Testis (tissue), 3 donors: Measurements from ENCODE around the gene ADIRF. TPM values are rescaled to one million over a fixed set of nuclear protein-coding genes. Genes with fewer than 3 reads are reported as not detected.
A peak's percentile ranks its signal among the peaks of the same experiment; 100 is the strongest.
"Not testable (repeated sequence)": the region's sequence is repeated elsewhere in the genome, so short reads cannot be mapped to it uniquely, and the experiment has no call there.

Source experiments
- DNase-seq: peaks from one replicate; pipeline ENCODE4 v3.0.0-alpha.2; 2019
- H3K27ac ChIP-seq, 2 donors: fragments of 200-600 bp; sonication (generic); one replicate each; pipeline ENCODE4 v1.5.1; 2019
- H3K27me3 ChIP-seq: fragments of 200-600 bp; sonication (generic); one replicate; pipeline ENCODE4 v1.5.1; 2019
- H3K36me3 ChIP-seq: fragments of 200-600 bp; sonication (generic); one replicate; pipeline ENCODE4 v1.5.1; 2017; ENCODE audit warnings: low read depth; ENCODE audit errors: missing control alignments
- H3K4me1 ChIP-seq: fragments of 200-600 bp; sonication (generic); one replicate; pipeline ENCODE4 v1.5.1; 2019
- H3K4me3 ChIP-seq, 2 donors: fragments of 200-600 bp; sonication (generic); one replicate each; pipeline ENCODE4 v1.5.1; 2017 to 2019
- H3K9me3 ChIP-seq: fragments of 200-600 bp; sonication (generic); one replicate; pipeline ENCODE4 v1.5.1; 2017
- POLR2A ChIP-seq: fragments of 450-650 bp; IDR thresholded peaks from one replicate; pipeline ENCODE4 v1.6.1; 2017; ENCODE audit warnings: antibody characterized with exemption, mild to moderate bottlenecking, moderate library complexity
- WGBS, 2 donors: methylation state at CpG; one replicate each; pipeline ENCODE4 v1.1.5; 2018; 5-methylcytosine and 5-hydroxymethylcytosine counted together
- intact Hi-C: fragments of 100-400 bp; cut with DNase I; formaldehyde crosslinking; loops from one replicate; pipeline ENCODE4 v1.15.1; 2023; ENCODE audit warnings: low total_unique reads
- polyA plus RNA-seq: library from polyadenylated mRNA; stranded (reverse); fragments of 350-450 nt; fragmentation: Illumina TruSeq; extraction: RNeasy Lipid Tissue Mini Kit (QIAGEN cat#74804); gene quantifications from one replicate; pipeline ENCODE4 v1.2.3, GENCODE V29; 2014; ENCODE audit warnings: low read depth, low replicate concordance; ENCODE audit not compliant: insufficient read depth
- total RNA-seq, 2 donors: library from RNA; depleted of rRNA; stranded (reverse); fragments of >200 nt; gene quantifications; one replicate each; pipeline ENCODE4 v1.2.3, GENCODE V29; 2016
- TF ChIP-seq, protein P1 (sequence below), 3 experiments: fragments of 450-650 bp in 2 of 3; fragments of 200-600 bp in 1 of 3; sonication (generic) in 1 of 3; IDR thresholded peaks; one replicate each; pipeline ENCODE4 v1.5.1; 2016 to 2019; ENCODE audit warnings: antibody characterized with exemption in 3 of 3, mild to moderate bottlenecking in 2 of 3, moderate library complexity in 1 of 3

The ADIRF gene
- total and polyA plus RNA-seq, 3 donors from 2014 or later: 21.4 to 85.6 (median 35.0) TPM

- Histone ChIP-seq H3K36me3 (no peaks in the 10 kb centered on the region), H3K4me3 (no peak overlapping the region), H3K9me3 (no peaks in the 10 kb centered on the region), H3K27me3 (no peaks in the 10 kb centered on the region), H3K27ac (peak overlapping the region; percentile 86 to 98), H3K4me1 (peaks cover 23% of the 10 kb centered on the region)
- no peak for DNase-seq
- 79 to 83% methylated on average over 9 to 10 of the region's 11 CpGs for WGBS, 2 donors
- TF ChIP-seq, protein P1, sequence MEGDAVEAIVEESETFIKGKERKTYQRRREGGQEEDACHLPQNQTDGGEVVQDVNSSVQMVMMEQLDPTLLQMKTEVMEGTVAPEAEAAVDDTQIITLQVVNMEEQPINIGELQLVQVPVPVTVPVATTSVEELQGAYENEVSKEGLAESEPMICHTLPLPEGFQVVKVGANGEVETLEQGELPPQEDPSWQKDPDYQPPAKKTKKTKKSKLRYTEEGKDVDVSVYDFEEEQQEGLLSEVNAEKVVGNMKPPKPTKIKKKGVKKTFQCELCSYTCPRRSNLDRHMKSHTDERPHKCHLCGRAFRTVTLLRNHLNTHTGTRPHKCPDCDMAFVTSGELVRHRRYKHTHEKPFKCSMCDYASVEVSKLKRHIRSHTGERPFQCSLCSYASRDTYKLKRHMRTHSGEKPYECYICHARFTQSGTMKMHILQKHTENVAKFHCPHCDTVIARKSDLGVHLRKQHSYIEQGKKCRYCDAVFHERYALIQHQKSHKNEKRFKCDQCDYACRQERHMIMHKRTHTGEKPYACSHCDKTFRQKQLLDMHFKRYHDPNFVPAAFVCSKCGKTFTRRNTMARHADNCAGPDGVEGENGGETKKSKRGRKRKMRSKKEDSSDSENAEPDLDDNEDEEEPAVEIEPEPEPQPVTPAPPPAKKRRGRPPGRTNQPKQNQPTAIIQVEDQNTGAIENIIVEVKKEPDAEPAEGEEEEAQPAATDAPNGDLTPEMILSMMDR (IDR thresholded peaks at IDR 0.05): no peak
- no peak for TF ChIP-seq POLR2A
- intact Hi-C loops: loop anchor here (10.0 kb wide), 1 partner anchor 122 kb away; the partner anchor contains the start of genes GLUD1 and SHLD2
Observed at GRCh38 chr10:86972613-86973380, 4.5 kb downstream of the ADIRF start.

GRCh38 chr10:86974484-86974883, 6.2 kb downstream of the ADIRF start:
- DNase-seq: no peak
- 59 to 60% methylated on average over 7 of the region's 7 CpGs for WGBS, 2 donors
- no peaks in the 10 kb centered on the region for H3K9me3 ChIP-seq
- H3K27me3 ChIP-seq: no peaks in the 10 kb centered on the region
- intact Hi-C loops: loop anchor here (10.0 kb wide), 1 partner anchor 120 kb away; the partner anchor contains the start of genes GLUD1 and SHLD2
- no peak overlapping the region for H3K4me3 ChIP-seq
- TF ChIP-seq, protein P1 (IDR thresholded peaks at IDR 0.05): no peak
- no peak for TF ChIP-seq POLR2A
- no peaks in the 10 kb centered on the region for H3K36me3 ChIP-seq
- peak overlapping the region; percentile 34 to 98 for H3K27ac ChIP-seq
- peaks cover 11% of the 10 kb centered on the region for H3K4me1 ChIP-seq

- H3K36me3 ChIP-seq: no peaks in the 10 kb centered on the region
- no peak overlapping the region for H3K4me3 ChIP-seq
- no peak for TF ChIP-seq POLR2A
- TF ChIP-seq, protein P1 (IDR thresholded peaks at IDR 0.05): no peak
- intact Hi-C loops: loop anchor here (10.0 kb wide), 1 partner anchor 118 kb away; the partner anchor contains the start of genes GLUD1 and SHLD2
- no peak overlapping the region for H3K27ac ChIP-seq
- WGBS, 2 donors: 92 to 97% methylated on average over 5 of the region's 5 CpGs
- H3K4me1 ChIP-seq: peaks cover 25% of the 10 kb centered on the region
- no peaks in the 10 kb centered on the region for H3K27me3 ChIP-seq
- no peak for DNase-seq
- no peaks in the 10 kb centered on the region for H3K9me3 ChIP-seq
Observed at GRCh38 chr10:86976362-86977056, 8.2 kb downstream of the ADIRF start.

- H3K4me1 ChIP-seq: peaks cover 18% of the 10 kb centered on the region
- WGBS, 2 donors: 72 to 80% methylated on average over 3 of the region's 3 CpGs
- not testable (repeated sequence) for H3K27me3 ChIP-seq, DNase-seq, H3K36me3 ChIP-seq, H3K4me3 ChIP-seq, H3K9me3 ChIP-seq
- intact Hi-C loops: loop anchor here (10.0 kb wide), 1 partner anchor 116 kb away; the partner anchor contains the start of genes GLUD1 and SHLD2
- peak overlapping the region; percentile 51 to 86 for H3K27ac ChIP-seq
Observed at GRCh38 chr10:86978457-86978856, 10.2 kb downstream of the ADIRF start.

DNA sequence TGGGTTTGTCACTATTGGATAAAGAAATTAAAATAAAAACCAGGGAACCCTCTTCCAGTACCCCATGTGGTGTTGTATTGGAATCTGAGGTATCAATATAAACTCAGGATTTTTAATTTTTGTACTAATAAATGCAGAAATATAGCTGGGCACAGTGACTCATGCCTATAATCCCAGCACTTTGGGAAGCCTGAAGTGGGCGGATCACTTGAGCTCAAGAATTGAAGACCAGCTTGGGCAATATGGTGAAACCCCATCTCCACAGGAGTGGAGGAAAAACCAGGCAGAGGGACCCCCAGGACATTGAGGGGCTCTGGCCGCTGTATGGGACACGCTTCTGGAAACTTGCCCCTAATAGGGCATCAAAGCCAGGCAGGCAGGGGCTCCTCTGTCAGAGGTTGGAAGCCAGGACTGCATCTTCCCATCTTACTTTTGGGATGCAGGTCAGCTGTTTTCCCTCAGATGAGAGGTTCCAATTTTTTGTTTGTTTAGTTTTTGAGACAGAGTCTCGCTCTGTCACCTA, 11.1 kb downstream of the ADIRF start:
- Histone ChIP-seq H3K9me3 (no peaks in the 10 kb centered on the region), H3K27ac (peak overlapping the region; percentile 56 to 86), H3K4me3 (no peak overlapping the region), H3K4me1 (peaks cover 18% of the 10 kb centered on the region), H3K36me3 (no peaks in the 10 kb centered on the region), H3K27me3 (no peaks in the 10 kb centered on the region)
- no peak for TF ChIP-seq POLR2A
- TF ChIP-seq, protein P1 (IDR thresholded peaks at IDR 0.05): no peak
- WGBS, 2 donors: 72 to 79% methylated on average over 4 of the region's 4 CpGs
- intact Hi-C loops: loop anchor here (10.0 kb wide), 1 partner anchor 115 kb away; the partner anchor contains the start of genes GLUD1 and SHLD2
- no peak for DNase-seq
